Panc1 (cell line): ENCODE measurements around the gene LRMDA. TPM values are rescaled to one million over a fixed set of nuclear protein-coding genes. Genes with fewer than 3 reads are reported as not detected.

Experiments used
- ATAC-seq: fragments of 200-7000 bp; cut with Tn5 transposase; 2 replicates; pipeline ENCODE4 v1.9.1; 2020; ENCODE audit warnings: mild to moderate bottlenecking, moderate library complexity
- BruUV-seq: library from RNA; stranded (reverse); fragments of 400-500 nt; replicated peaks from 2 replicates; lab custom pipeline; 2021; lab: Mats Ljungman, UMichigan
- CTCF ChIA-PET: fragments of 300-600 bp; sonication (Branson Sonifier 250); formaldehyde crosslinking; loops from one replicate; lab custom pipeline; 2022; ENCODE audit warnings: antibody characterized with exemption; lab: Charles Lee
- POLR2A ChIA-PET: fragments of 300-600 bp; sonication (Branson Sonifier 250); formaldehyde crosslinking; loops from one replicate; lab custom pipeline; 2022; ENCODE audit warnings: antibody characterized with exemption; lab: Charles Lee
- DNase-seq: peaks from one replicate; pipeline ENCODE4 v3.0.0-alpha.2; 2010; ENCODE audit warnings: low read depth, low spot score
- H3K27ac ChIP-seq: 2 replicates; pipeline ENCODE4 v1.5.1; 2011; ENCODE audit warnings: mild to moderate bottlenecking, low read length, inconsistent platforms
- H3K27me3 ChIP-seq: fragments of 200-500 bp; sonication (Bioruptor generic); 2 replicates; pipeline ENCODE4 v1.6.0; 2014; ENCODE audit warnings: low read length, inconsistent platforms; ENCODE audit not compliant: control insufficient read depth, insufficient read depth
- H3K36me3 ChIP-seq: fragments of 200-500 bp; sonication (Bioruptor generic); 2 replicates; pipeline ENCODE4 v1.5.1; 2014; ENCODE audit warnings: inconsistent platforms, mild to moderate bottlenecking, low read length, moderate library complexity; ENCODE audit not compliant: control insufficient read depth, insufficient read depth
- H3K4me1 ChIP-seq: 2 replicates; pipeline ENCODE4 v1.5.1; 2011; ENCODE audit warnings: inconsistent platforms, mild to moderate bottlenecking, low read length, moderate library complexity; ENCODE audit not compliant: control insufficient read depth, insufficient read depth
- H3K4me3 ChIP-seq, 2 experiments: 2 replicates each; pipeline ENCODE4 v1.5.1; 2011 to 2012; ENCODE audit warnings: low read depth in 2 of 2, low read length in 2 of 2, mild to moderate bottlenecking in 2 of 2, inconsistent platforms in 1 of 2, moderate library complexity in 1 of 2
- H3K9me3 ChIP-seq: fragments of 200-500 bp; sonication (Bioruptor generic); 2 replicates; pipeline ENCODE4 v1.5.1; 2014; ENCODE audit warnings: low read depth, mild to moderate bottlenecking, inconsistent platforms, low read length, moderate library complexity; ENCODE audit not compliant: control insufficient read depth, insufficient read depth
- SIN3A ChIP-seq: IDR thresholded peaks from 2 replicates; pipeline ENCODE4 v1.6.1; 2012; ENCODE audit warnings: low read depth, mild to moderate bottlenecking, low read length, moderate library complexity, borderline replicate concordance; ENCODE audit not compliant: insufficient read depth
- TCF7L2 ChIP-seq: IDR thresholded peaks from 2 replicates; pipeline ENCODE4 v1.6.1; 2011; ENCODE audit warnings: mild to moderate bottlenecking, low read depth, low read length, inconsistent platforms
- in situ Hi-C: cut with HindIII; loops from 2 replicates; pipeline ENCODE4 v1.10.0; 2016; ENCODE audit warnings: low sequenced_read_pairs, low pct_unique_long_range_greater_than_20kb
- intact Hi-C: fragments of 100-400 bp; cut with micrococcal nuclease; formaldehyde crosslinking; loops from one replicate; pipeline ENCODE4 v1.10.0; 2022; ENCODE audit not compliant: unreplicated experiment
- total RNA-seq: library from RNA; stranded (reverse); gene quantifications from one replicate; pipeline ENCODE4 v1.2.1, GENCODE V29; 2021; ENCODE audit not compliant: unreplicated experiment
- TF ChIP-seq, protein P1 (sequence below), 2 experiments: IDR thresholded peaks; 2 replicates each; pipeline ENCODE4 v1.6.1; 2011 to 2012; ENCODE audit warnings: low read depth in 2 of 2, control low read depth in 1 of 2, low read length in 1 of 2, mild to moderate bottlenecking in 1 of 2, moderate library complexity in 1 of 2; ENCODE audit not compliant: insufficient read depth in 1 of 2
- TF ChIP-seq, protein P2 (sequence below): fragments of 450-650 bp; IDR thresholded peaks from 2 replicates; pipeline ENCODE4 v1.5.1; 2017; ENCODE audit warnings: mild to moderate bottlenecking

The LRMDA gene
- total RNA-seq, 1 experiment from 2014 or later = 1.2 TPM

DNA sequence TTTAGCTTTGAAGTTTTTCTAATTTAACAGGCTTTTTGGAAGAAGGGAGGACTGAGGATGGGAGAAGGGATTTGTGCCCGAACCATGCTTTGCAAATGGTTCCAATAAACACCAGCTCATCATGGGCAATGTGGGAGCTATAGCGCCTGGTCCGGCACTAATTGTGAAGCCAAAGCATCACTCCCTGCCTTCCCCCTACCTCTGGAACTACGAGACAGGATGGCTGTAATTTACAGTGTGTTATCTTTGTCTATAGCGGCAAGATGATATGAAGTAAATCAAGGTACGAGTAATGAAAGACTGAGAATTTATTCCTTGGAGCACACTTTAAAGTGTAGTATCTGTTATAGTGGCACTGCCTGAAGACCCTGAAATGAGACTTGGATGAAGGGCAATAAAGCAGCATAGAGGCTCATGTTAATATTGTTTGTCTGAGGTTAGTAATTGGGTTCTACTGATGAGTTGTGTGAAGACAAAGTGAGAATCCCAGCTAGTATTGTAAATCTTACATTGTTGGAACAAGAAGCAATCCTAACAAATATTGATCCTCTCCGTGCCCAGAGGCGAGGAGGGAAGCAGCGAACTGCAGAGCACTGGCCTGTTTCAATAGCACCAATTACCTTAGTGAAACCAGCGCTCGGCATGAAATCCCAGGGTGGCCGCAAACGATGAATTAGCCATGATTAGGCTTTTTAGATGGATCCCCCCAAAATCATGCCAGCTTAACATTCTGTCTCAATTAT lies 507.1 kb downstream of the LRMDA start:
- in situ Hi-C loops = no loop called here

DNA sequence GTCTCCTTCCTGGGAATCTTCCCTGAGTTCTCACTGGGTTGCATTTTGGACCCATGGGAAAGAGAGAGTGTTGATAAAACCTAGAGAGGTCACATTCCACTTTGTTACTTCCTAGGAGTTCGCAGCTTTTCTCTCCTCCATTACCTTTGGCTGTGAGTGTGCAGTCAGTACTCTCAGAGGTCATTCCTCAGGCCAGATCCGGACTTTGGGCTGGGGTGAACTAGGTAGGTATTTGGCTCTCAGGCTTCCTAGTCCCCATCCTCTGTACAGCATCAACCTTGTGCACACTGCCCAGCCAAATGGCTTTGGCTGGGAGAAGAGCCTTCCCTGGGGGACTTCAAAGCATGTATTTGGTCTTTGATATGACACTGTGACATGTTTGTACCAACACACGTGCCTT lies 508.1 kb downstream of the LRMDA start:
- in situ Hi-C loops (no loop called here), intact Hi-C loops (no loop called here)
- BruUV-seq = no TSS peak
- H3K27me3 ChIP-seq = peaks cover 3% of the 10 kb centered on the region; the same call in 1 of the 2 replicates
- CTCF ChIA-PET = no interaction called here
- POLR2A ChIA-PET = no interaction called here
- TF ChIP-seq TCF7L2 (no peak), SIN3A (no peak)
- TF ChIP-seq, protein P1, sequence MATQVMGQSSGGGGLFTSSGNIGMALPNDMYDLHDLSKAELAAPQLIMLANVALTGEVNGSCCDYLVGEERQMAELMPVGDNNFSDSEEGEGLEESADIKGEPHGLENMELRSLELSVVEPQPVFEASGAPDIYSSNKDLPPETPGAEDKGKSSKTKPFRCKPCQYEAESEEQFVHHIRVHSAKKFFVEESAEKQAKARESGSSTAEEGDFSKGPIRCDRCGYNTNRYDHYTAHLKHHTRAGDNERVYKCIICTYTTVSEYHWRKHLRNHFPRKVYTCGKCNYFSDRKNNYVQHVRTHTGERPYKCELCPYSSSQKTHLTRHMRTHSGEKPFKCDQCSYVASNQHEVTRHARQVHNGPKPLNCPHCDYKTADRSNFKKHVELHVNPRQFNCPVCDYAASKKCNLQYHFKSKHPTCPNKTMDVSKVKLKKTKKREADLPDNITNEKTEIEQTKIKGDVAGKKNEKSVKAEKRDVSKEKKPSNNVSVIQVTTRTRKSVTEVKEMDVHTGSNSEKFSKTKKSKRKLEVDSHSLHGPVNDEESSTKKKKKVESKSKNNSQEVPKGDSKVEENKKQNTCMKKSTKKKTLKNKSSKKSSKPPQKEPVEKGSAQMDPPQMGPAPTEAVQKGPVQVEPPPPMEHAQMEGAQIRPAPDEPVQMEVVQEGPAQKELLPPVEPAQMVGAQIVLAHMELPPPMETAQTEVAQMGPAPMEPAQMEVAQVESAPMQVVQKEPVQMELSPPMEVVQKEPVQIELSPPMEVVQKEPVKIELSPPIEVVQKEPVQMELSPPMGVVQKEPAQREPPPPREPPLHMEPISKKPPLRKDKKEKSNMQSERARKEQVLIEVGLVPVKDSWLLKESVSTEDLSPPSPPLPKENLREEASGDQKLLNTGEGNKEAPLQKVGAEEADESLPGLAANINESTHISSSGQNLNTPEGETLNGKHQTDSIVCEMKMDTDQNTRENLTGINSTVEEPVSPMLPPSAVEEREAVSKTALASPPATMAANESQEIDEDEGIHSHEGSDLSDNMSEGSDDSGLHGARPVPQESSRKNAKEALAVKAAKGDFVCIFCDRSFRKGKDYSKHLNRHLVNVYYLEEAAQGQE (IDR thresholded peaks at IDR 0.05; ENCODE audit: insufficient read depth in 1 of 2, low read depth in 2 of 2, low read length in 1 of 2) = no peak
- TF ChIP-seq, protein P2, sequence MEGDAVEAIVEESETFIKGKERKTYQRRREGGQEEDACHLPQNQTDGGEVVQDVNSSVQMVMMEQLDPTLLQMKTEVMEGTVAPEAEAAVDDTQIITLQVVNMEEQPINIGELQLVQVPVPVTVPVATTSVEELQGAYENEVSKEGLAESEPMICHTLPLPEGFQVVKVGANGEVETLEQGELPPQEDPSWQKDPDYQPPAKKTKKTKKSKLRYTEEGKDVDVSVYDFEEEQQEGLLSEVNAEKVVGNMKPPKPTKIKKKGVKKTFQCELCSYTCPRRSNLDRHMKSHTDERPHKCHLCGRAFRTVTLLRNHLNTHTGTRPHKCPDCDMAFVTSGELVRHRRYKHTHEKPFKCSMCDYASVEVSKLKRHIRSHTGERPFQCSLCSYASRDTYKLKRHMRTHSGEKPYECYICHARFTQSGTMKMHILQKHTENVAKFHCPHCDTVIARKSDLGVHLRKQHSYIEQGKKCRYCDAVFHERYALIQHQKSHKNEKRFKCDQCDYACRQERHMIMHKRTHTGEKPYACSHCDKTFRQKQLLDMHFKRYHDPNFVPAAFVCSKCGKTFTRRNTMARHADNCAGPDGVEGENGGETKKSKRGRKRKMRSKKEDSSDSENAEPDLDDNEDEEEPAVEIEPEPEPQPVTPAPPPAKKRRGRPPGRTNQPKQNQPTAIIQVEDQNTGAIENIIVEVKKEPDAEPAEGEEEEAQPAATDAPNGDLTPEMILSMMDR = no peak
- no peak overlapping the region for H3K27ac ChIP-seq
- no peak overlapping the region for H3K4me3 ChIP-seq
- no peaks in the 10 kb centered on the region for H3K9me3 ChIP-seq
- DNase-seq (no peak), ATAC-seq (no peak)
- no peaks in the 10 kb centered on the region for H3K4me1 ChIP-seq
- H3K36me3 ChIP-seq = no peaks in the 10 kb centered on the region

More for the DNA sequence above, 507.1 kb downstream of the LRMDA start:
- no peak for DNase-seq
- ChIA-PET CTCF (no interaction called here), POLR2A (no interaction called here)
- ATAC-seq = no peak
- H3K27me3 ChIP-seq = peaks cover 3% of the 10 kb centered on the region; the same call in 1 of the 2 replicates
- H3K4me3 ChIP-seq = no peak overlapping the region
- intact Hi-C loops = no loop called here
- TF ChIP-seq TCF7L2 = no peak
- TF ChIP-seq, protein P1 (IDR thresholded peaks at IDR 0.05; ENCODE audit: insufficient read depth in 1 of 2, low read depth in 2 of 2, low read length in 1 of 2) = no peak
- no peaks in the 10 kb centered on the region for H3K36me3 ChIP-seq
- BruUV-seq = no TSS peak
- no peaks in the 10 kb centered on the region for H3K4me1 ChIP-seq
- no peaks in the 10 kb centered on the region for H3K9me3 ChIP-seq
- H3K27ac ChIP-seq = no peak overlapping the region
